GM18873 (cell line): ENCODE results near the gene COL5A1.

Experiments used
- ATAC-seq: cut with Tn5 transposase; IDR thresholded peaks from one replicate; pipeline ENCODE4 v1.9.1; 2021; ENCODE audit warnings: mild to moderate bottlenecking, moderate library complexity, moderate number of reproducible peaks; ENCODE audit not compliant: unreplicated experiment, low FRiP score

The COL5A1 gene

DNA sequence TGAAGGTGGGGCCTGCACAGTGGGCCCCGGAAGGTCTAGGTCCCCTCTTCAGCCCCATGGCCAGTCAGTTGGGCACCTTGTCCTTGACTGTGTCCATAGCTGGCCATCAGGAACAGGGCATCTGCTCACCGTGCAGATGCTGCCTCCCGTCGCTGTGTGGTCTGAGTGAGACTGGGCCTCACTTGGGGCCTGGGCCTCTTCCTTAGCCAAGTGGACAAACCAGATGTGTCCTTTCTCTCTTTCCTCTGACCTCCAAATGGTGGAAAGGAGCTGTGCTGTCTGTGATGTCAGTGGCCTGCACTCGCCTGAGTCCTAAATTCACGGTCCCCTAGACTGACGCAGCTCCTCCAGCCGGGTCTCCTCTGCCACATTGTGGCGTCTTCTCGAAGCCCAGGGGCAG is 114.5 kb downstream of the COL5A1 start:
- no peak for ATAC-seq

- ATAC-seq: no peak
Measured at GRCh38 chr9:134757216-134757975, 115.8 kb downstream of the COL5A1 start.

DNA sequence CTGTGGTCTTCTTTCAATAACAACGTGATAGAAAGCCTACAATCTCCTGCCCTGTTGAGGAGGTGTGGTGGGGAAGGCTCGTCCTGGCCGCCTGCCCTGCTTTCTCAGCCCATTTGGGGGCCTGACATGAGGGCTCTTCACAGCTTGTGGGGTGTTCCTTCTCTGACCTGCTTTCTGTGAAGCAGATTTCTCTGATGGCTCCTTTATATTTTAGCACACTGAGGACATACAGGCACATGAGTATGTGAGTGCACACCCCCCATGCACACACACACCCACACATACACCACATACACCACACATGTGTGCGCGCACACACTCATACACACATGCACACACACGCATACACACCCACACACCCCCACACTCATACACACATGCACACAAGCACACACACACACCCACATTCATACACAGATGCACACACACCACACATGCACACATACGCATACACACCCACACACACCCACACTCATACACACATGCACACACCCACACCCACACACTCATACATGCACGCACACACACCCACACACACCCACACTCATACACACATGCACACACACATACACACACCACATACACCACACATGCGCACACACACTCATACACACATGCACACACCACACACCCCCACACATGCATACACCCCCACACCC is 117.5 kb downstream of the COL5A1 start:
- ATAC-seq: no peak

DNA sequence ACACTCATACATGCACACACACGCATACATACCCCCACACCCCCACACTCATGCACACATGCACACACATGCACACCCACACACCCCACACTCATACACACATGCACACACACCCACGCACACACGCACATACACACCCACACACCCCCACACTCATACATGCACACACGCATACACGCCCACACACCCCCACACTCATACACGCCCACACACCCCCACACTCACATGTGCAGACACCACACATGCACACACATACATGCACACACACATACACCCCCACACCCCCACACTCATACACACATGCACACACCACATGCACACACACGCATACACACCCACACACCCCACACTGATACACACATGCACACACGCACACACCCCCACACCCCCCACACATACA is 118.3 kb downstream of the COL5A1 start:
- ATAC-seq: no peak

GRCh38 chr9:134760750-134761420 is 119.3 kb downstream of the COL5A1 start:
- no peak for ATAC-seq

DNA sequence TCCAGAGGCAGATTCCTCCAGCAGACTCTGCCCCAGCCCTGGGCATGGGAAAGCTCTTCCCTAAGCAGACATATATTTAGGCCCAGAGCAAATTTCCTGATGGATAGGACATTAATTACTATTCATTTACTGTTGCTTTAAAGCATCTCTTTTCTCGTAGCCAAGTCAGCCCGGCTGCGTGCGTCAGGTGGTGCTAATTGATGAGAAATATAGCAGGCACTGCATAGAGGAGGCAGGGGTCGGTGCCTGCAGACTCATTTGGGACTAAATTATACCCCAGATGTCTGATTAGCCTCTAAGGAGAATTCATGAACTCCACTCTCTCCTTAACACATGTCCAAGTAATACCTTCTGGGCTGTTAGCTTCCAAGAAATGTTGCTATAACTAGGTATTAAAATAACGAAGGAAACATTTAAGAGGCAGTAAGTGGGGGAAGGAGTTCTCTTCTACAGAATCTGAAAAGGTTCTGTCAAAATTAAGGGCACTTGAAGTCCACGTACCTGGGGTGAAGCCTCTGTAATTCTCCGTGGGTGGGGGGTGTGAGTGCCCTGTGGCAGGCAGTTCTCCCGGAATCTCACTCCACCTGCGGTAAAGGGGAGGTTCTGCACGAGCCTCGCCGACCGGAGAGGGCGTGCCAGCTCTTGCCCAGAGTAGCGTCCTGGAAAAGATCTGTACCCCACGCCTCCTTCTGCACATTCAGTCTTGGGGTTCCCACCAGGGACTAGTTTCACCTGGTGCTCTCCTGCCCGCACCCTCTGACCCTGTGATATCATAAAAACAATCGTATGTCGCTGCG is 123.1 kb downstream of the COL5A1 start:
- ATAC-seq: no peak

DNA sequence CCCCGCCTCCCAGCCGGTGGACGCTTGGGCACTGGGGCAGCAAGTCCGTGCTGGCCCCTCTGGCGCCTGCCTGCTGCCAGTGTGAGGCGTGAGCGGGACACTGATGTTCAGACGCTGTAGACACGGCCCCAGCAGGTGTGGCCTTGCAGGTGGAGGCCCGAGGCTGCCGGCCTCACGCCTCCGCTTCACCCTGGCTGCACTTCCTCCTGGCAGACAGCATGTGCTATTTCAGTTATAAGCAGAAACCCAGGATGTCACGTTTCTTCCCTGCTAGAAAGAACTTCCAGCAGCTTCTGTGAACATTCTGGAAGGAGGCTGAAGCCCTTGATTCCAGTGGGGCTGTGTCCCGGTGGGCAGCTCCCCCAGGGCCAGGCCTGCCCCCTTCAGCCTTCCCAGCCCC is 124.2 kb downstream of the COL5A1 start:
- no peak for ATAC-seq

DNA sequence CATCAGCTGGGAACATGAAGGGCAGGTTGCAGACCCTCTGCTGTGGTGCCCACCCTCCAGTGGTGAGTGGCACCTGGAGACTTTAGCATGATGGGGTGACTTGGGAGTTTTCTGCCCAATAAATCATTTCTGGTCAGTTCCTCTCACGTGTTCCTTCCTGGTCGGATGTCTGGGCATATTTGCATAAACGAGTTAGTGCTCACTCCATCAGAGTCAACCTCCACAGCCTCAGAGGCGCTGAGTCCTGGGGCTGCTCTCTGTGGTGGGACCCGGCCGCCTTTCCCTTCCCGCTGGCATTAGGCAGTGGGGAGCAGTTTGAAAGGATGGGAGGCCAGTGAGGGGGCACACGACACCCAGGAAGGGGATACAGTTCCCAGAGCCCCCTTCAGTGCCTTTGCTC is 125.0 kb downstream of the COL5A1 start:
- no peak for ATAC-seq

GRCh38 chr9:134768332-134768708 is 126.7 kb downstream of the COL5A1 start:
- no peak for ATAC-seq

GRCh38 chr9:134768709-134769351 is 127.2 kb downstream of the COL5A1 start:
- no peak for ATAC-seq

DNA sequence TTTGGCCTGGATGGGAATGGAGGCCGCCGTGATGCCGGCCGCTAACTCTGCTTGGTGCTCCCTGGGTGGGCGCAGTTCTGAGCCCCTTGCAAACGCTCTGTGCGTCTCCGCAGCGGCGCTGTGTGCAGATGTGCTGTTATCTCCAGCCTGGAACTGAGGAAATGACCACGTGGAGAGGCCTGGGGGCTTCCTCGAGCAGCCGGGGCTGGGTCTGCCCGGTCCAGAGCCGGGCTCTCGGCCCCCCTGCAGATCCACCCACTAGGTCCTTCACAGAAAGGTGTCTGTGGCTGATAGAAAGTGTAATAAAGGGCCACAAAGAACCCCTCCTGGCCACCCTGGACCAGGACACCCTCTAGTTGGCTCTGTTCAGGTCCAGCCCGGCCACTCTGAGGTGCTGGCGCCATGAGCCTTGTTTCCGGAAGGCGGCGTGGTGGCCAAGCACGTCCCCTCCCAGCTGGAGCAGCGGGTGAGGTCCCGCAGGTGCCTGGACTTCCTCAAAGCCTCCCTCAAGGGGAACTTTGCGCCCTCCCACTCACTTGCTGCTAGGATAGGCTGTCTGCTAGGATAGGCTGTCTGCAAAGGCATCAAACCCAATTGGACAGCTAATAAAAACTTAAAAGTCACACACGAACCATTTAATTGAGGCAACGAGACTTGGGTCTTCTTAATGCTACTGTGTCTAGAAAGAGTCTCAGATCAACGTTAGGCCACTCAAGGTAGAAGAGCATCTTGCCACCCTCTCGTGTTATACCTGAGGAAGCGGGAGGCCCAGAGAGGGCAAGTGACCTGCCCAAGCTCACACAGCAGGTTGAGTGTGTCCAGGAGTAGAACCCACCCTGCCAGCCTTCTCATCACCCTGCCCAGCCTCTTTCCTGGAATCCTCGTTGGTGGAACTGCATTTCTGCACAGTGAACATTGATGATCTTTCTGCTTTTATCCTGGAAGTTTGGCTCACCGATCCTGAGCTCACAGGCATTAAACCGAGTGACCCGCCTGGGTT is 129.7 kb downstream of the COL5A1 start:
- ATAC-seq: no peak

DNA sequence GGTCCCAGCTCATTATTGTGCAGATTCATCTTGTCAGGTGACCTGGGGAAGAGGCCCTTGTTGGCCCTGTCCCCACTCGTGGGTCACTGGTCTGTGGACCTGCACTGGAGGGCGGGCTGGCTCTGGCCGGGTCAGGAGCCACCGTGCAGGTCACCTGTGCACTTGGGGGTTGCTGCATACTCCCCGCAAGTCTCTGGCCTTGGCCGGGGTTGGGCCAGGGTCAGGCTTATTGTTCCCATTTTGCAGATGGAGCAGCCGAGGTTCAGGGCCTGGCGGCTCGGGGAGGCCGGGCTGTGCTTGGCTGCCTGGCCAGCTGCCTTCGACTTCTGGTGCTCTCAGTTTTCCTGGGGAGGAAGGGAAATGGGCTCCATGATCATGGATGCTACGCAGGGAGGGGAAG is 130.7 kb downstream of the COL5A1 start:
- ATAC-seq: no peak

GRCh38 chr9:134773842-134774241 is 132.2 kb downstream of the COL5A1 start:
- ATAC-seq: no peak

- ATAC-seq: no peak
Measured at GRCh38 chr9:134774410-134774809, 132.8 kb downstream of the COL5A1 start.

DNA sequence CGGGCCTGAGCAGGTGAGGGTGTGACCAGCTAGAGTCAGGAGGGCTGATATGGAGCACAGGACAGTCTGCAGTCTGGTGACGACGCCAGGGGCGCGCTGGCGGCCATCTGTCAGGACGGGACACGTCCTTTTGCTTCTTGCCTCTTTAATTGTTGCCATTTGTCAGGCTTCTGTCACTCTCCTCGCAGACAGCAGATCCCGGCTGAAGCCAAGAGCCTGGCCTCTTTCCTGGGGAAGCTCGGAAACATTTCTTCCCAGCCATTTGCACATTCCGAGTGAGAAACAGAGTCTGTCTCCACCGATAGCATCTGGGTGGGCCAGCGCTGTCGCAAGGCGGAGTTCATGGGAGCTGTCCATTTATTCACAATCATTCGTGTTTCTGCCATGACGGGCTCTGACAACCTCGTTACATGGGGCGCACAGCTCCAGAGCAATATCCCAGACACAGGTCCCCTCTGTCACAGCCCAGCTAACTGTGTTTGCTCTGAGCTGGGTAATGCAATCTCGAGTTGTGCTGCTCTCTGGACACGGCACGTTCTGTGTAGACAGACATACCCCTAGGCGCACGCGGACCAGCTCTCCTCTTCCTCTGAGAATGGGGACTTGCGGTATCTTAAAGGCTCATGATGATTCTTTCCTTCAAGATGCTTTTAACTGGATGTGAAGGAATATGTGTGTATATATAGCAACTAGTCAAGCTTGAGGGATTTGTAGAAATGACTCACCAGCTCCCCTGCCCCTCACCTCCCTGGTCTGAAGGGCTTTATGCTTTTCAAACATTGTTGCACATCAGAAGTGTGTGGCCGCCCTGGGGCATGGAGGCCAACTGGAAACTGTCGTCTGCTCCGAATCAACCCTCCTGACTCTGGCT is 133.7 kb downstream of the COL5A1 start:
- no peak for ATAC-seq

GRCh38 chr9:134776080-134776796 is 134.6 kb downstream of the COL5A1 start:
- ATAC-seq: no peak

DNA sequence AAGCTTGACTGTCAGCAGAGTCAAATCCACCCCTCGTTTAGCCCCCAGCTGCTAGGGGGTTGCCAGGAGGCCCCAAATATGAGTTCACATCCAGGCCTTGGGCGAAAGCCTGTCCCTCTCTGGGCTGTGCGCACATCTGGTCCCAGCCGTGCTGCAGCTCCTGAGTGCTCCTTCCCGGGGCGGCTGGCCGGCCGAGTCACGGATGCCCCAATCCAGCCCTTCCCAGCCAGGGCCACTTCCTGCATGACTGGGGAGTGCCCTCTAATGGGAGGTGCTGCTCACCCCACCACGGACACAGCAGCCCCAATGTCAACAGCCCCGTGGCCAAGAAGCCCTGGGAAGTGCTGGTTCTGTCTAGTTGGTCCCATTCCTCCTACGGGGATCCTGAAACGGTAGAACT is 135.6 kb downstream of the COL5A1 start:
- ATAC-seq: no peak

- no peak for ATAC-seq
Measured at GRCh38 chr9:134778156-134778555, 136.6 kb downstream of the COL5A1 start.
